Neural cell (in vitro differentiated cells): Measurements from ENCODE around the gene KRTAP10-11. TPM values are rescaled to one million over a fixed set of nuclear protein-coding genes. Genes with fewer than 3 reads are reported as not detected.
"Not testable (repeated sequence)": the region's sequence is repeated elsewhere in the genome, so short reads cannot be mapped to it uniquely, and the experiment has no call there.

Experiments used
- H2AFZ ChIP-seq: fragments of 200-600, 300-800 bp; sonication (generic), shearing (Covaris generic); 2 replicates; pipeline ENCODE4 v1.6.0; 2014; ENCODE audit warnings: low read depth, mild to moderate bottlenecking, antibody characterized with exemption, low read length, moderate library complexity
- H3F3A ChIP-seq: fragments of 200-600 bp; shearing (Covaris generic); 2 replicates; pipeline ENCODE4 v1.6.1; 2016; ENCODE audit warnings: mild to moderate bottlenecking, moderate library complexity, mixed read lengths, antibody characterized with exemption, low read length; ENCODE audit not compliant: insufficient read depth, poor library complexity, severe bottlenecking
- H3K27ac ChIP-seq: fragments of 200-600, 300-800 bp; sonication (generic), shearing (Covaris generic); 2 replicates; pipeline ENCODE4 v1.5.1; 2014; ENCODE audit warnings: mild to moderate bottlenecking, low read length, moderate library complexity
- H3K27me3 ChIP-seq: fragments of 300-800, 200-600 bp; sonication (generic), shearing (Covaris generic); 2 replicates; pipeline ENCODE4 v1.6.0; 2014; ENCODE audit warnings: mild to moderate bottlenecking, low read depth, low read length, moderate library complexity; ENCODE audit not compliant: insufficient read depth
- H3K36me3 ChIP-seq: fragments of 300-800, 200-600 bp; sonication (generic), shearing (Covaris generic); 2 replicates; pipeline ENCODE4 v1.5.1; 2014; ENCODE audit warnings: mild to moderate bottlenecking, antibody characterized with exemption, low read length, moderate library complexity; ENCODE audit not compliant: insufficient read depth
- H3K4me2 ChIP-seq: fragments of 300-800, 200-600 bp; sonication (generic), shearing (Covaris generic); 2 replicates; pipeline ENCODE4 v1.6.0; 2014; ENCODE audit warnings: mild to moderate bottlenecking, low read length
- H3K4me3 ChIP-seq: fragments of 300-800, 200-600 bp; sonication (generic), shearing (Covaris generic); 2 replicates; pipeline ENCODE4 v1.5.1; 2014; ENCODE audit warnings: mild to moderate bottlenecking, low read length, moderate library complexity
- H3K79me2 ChIP-seq: fragments of 200-600 bp; shearing (Covaris generic); replicated peaks from 2 replicates; pipeline ENCODE4 v1.6.0; 2014; ENCODE audit warnings: mild to moderate bottlenecking, low read length, moderate library complexity; ENCODE audit not compliant: insufficient read depth
- H3K9ac ChIP-seq: fragments of 300-800, 200-600 bp; sonication (generic), shearing (Covaris generic); 2 replicates; pipeline ENCODE4 v1.6.1; 2016; ENCODE audit warnings: mild to moderate bottlenecking, low read length, mixed read lengths
- H3K9me2 ChIP-seq: fragments of 200-600 bp; shearing (Covaris generic); 2 replicates; pipeline ENCODE4 v1.6.1; 2016; ENCODE audit warnings: mild to moderate bottlenecking, low read length, mixed read lengths; ENCODE audit not compliant: insufficient read depth
- H3K9me3 ChIP-seq: fragments of 200-600, 300-800 bp; sonication (generic), shearing (Covaris generic); 2 replicates; pipeline ENCODE4 v1.6.1; 2016; ENCODE audit warnings: mild to moderate bottlenecking, mixed run types, low read length, moderate library complexity, mixed read lengths
- H4K20me1 ChIP-seq: fragments of 200-600 bp; shearing (Covaris generic); 2 replicates; pipeline ENCODE4 v1.6.1; 2016; ENCODE audit warnings: mild to moderate bottlenecking, mixed run types; ENCODE audit not compliant: insufficient read depth
- EP300 ChIP-seq: fragments of 450-650 bp; conservative IDR thresholded peaks from 2 replicates; pipeline ENCODE4 v1.6.1; 2014; ENCODE audit warnings: antibody characterized with exemption, mild to moderate bottlenecking, moderate library complexity; ENCODE audit not compliant: poor library complexity, severe bottlenecking
- EZH2 ChIP-seq: fragments of 200-600, 300-800 bp; shearing (Covaris generic), sonication (generic); IDR thresholded peaks from 2 replicates; pipeline ENCODE4 v1.6.1; 2014; ENCODE audit warnings: antibody characterized with exemption, low read length, borderline replicate concordance, mild to moderate bottlenecking; ENCODE audit not compliant: insufficient read depth, poor library complexity, severe bottlenecking
- MXI1 ChIP-seq: fragments of 450-650 bp; conservative IDR thresholded peaks from 2 replicates; pipeline ENCODE4 v1.6.1; 2014; ENCODE audit warnings: antibody characterized with exemption, mild to moderate bottlenecking; ENCODE audit not compliant: poor library complexity, severe bottlenecking
- POLR2AphosphoS5 ChIP-seq: IDR thresholded peaks from 2 replicates; pipeline ENCODE4 v1.6.1; 2012
- RAD21 ChIP-seq: fragments of 450-650 bp; conservative IDR thresholded peaks from 2 replicates; pipeline ENCODE4 v1.6.1; 2014; ENCODE audit warnings: antibody characterized with exemption, mild to moderate bottlenecking, moderate library complexity
- SMC3 ChIP-seq: fragments of 450-650 bp; conservative IDR thresholded peaks from 2 replicates; pipeline ENCODE4 v1.6.1; 2014; ENCODE audit warnings: antibody characterized with exemption, mild to moderate bottlenecking, moderate library complexity; ENCODE audit not compliant: poor library complexity
- TAF1 ChIP-seq: IDR thresholded peaks from 2 replicates; pipeline ENCODE4 v1.6.1; 2012; ENCODE audit warnings: low read depth
- polyA plus RNA-seq: library from polyadenylated mRNA; depleted of rRNA; stranded (reverse); fragments of >200 nt; gene quantifications from 2 replicates; pipeline ENCODE4 v1.2.3, GENCODE V29; 2014
- TF ChIP-seq, protein P1 (sequence below): fragments of 450-650 bp; IDR thresholded peaks from 2 replicates; pipeline ENCODE4 v1.5.1; 2014; ENCODE audit warnings: antibody characterized with exemption, mild to moderate bottlenecking, moderate library complexity; ENCODE audit not compliant: poor library complexity, severe bottlenecking
- TF ChIP-seq, protein P2 (sequence below): IDR thresholded peaks from 2 replicates; pipeline ENCODE4 v1.6.1; 2012; ENCODE audit warnings: borderline replicate concordance

Gene KRTAP10-11
- polyA plus RNA-seq, 1 donor from 2014 or later = not detected

DNA sequence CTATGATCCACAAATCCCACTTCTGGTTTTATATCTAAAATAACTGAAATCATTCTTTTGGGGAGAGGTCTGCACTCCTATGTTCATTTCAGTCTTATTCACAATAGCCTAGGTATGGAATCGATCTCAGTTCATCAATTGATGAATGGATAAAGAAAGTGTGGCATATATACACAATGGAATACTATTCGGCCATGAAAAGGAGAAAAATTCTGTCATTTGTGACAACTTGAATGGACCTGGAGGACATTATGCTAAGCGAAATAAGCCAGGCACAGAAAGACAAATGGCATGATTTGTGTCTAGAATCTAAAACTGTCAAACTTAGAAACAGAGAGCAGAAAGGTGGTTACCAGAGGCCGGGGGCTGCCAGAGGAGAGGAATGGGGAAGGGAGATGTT lies 39.7 kb upstream of the KRTAP10-11 start:
- H3K27me3 ChIP-seq = no peaks in the 10 kb centered on the region
- TF ChIP-seq SMC3 (no peak), EP300 (no peak), EZH2 (no peak), MXI1 (no peak), POLR2AphosphoS5 (no peak), TAF1 (no peak), RAD21 (no peak)
- TF ChIP-seq, protein P1, sequence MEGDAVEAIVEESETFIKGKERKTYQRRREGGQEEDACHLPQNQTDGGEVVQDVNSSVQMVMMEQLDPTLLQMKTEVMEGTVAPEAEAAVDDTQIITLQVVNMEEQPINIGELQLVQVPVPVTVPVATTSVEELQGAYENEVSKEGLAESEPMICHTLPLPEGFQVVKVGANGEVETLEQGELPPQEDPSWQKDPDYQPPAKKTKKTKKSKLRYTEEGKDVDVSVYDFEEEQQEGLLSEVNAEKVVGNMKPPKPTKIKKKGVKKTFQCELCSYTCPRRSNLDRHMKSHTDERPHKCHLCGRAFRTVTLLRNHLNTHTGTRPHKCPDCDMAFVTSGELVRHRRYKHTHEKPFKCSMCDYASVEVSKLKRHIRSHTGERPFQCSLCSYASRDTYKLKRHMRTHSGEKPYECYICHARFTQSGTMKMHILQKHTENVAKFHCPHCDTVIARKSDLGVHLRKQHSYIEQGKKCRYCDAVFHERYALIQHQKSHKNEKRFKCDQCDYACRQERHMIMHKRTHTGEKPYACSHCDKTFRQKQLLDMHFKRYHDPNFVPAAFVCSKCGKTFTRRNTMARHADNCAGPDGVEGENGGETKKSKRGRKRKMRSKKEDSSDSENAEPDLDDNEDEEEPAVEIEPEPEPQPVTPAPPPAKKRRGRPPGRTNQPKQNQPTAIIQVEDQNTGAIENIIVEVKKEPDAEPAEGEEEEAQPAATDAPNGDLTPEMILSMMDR = no peak
- TF ChIP-seq, protein P2, sequence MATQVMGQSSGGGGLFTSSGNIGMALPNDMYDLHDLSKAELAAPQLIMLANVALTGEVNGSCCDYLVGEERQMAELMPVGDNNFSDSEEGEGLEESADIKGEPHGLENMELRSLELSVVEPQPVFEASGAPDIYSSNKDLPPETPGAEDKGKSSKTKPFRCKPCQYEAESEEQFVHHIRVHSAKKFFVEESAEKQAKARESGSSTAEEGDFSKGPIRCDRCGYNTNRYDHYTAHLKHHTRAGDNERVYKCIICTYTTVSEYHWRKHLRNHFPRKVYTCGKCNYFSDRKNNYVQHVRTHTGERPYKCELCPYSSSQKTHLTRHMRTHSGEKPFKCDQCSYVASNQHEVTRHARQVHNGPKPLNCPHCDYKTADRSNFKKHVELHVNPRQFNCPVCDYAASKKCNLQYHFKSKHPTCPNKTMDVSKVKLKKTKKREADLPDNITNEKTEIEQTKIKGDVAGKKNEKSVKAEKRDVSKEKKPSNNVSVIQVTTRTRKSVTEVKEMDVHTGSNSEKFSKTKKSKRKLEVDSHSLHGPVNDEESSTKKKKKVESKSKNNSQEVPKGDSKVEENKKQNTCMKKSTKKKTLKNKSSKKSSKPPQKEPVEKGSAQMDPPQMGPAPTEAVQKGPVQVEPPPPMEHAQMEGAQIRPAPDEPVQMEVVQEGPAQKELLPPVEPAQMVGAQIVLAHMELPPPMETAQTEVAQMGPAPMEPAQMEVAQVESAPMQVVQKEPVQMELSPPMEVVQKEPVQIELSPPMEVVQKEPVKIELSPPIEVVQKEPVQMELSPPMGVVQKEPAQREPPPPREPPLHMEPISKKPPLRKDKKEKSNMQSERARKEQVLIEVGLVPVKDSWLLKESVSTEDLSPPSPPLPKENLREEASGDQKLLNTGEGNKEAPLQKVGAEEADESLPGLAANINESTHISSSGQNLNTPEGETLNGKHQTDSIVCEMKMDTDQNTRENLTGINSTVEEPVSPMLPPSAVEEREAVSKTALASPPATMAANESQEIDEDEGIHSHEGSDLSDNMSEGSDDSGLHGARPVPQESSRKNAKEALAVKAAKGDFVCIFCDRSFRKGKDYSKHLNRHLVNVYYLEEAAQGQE = no peak

DNA sequence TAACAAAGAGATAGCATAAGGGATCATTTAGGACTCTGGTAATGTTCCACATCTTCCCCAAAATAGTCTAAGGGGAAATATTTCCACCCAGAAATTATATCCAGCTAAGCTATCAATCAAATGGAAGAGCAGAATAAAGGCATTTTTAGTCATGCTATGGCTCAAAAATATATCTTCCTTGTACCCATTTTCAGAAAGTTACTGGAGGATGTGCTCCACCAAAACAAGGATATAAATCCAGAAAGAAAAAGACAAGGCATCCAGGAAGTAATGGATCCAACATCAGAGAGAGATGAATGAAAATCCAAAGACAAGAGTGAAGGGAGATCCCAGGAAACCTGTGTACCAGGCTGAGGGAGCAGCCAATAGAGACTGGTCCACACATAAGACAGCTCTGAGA lies 37.0 kb upstream of the KRTAP10-11 start:
- Histone ChIP-seq H3F3A (no peaks in the 10 kb centered on the region), H3K4me2 (no peak overlapping the region), H3K4me3 (no peak overlapping the region), H2AFZ (no peak overlapping the region), H3K9ac (no peak overlapping the region), H3K27me3 (no peaks in the 10 kb centered on the region), H3K9me3 (no peaks in the 10 kb centered on the region), H3K27ac (no peak overlapping the region), H4K20me1 (no peaks in the 10 kb centered on the region), H3K36me3 (no peaks in the 10 kb centered on the region), H3K79me2 (no peaks in the 10 kb centered on the region), H3K9me2 (no peaks in the 10 kb centered on the region)
- TF ChIP-seq SMC3 (no peak), POLR2AphosphoS5 (no peak), EP300 (no peak)
- TF ChIP-seq, protein P1 = no peak
- TF ChIP-seq, protein P2 = no peak

More for the DNA sequence above, 39.7 kb upstream of the KRTAP10-11 start:
- Histone ChIP-seq H3K9ac (no peak overlapping the region), H3K4me2 (no peak overlapping the region), H4K20me1 (no peaks in the 10 kb centered on the region), H2AFZ (no peak overlapping the region), H3K9me2 (no peaks in the 10 kb centered on the region), H3F3A (no peaks in the 10 kb centered on the region), H3K27ac (no peak overlapping the region), H3K36me3 (no peaks in the 10 kb centered on the region), H3K9me3 (peaks cover 4% of the 10 kb centered on the region), H3K79me2 (no peaks in the 10 kb centered on the region), H3K4me3 (no peak overlapping the region)

DNA sequence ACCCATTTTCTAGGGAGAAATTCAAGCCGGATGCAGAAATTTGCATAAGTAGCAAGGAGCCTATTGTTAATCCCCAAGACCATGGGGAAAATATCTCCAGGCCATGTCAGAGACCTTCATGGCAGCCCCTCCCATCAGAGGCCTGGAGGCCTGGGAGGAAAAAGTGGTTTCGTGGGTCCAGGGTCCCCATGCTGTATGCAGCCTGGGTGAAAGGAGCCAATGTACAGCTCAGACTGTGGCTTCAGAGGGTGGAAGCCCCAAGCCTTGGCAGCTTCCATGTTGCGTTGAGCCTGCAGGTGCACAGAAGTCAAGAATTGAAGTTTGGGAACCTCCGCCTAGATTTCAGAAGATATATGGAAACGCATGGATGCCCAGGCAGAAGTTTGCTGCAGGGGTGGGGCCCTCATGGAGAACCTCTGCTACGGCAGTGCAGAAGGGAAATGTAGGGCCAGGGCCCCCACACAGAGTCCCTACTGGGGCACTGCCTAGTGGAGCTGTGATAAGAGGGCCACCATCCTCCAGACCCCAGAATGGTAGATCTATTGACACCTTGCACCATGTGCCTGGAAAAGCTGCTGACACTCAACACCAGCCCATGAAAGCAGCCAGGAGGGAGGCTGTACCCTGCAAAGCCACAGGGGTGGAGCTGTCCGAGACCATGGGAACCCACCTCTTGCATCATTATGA lies 35.9 kb upstream of the KRTAP10-11 start:
- H3K4me2 ChIP-seq, H3K4me3 ChIP-seq, H3K36me3 ChIP-seq, H3K9me3 ChIP-seq, H3F3A ChIP-seq, H3K79me2 ChIP-seq, H2AFZ ChIP-seq, H3K27ac ChIP-seq, H3K9me2 ChIP-seq, H4K20me1 ChIP-seq, H3K9ac ChIP-seq, H3K27me3 ChIP-seq: not testable (repeated sequence)
